CD4-positive, alpha-beta T cell treated with Interleukin-4 for 4 hours (primary cell): ENCODE measurements around the gene MEGF11.
A peak's percentile ranks its signal among the peaks of the same experiment; 100 is the strongest.

Source experiments
- DNase-seq: peaks from one replicate; pipeline ENCODE4 v3.0.0-alpha.2; 2020

The MEGF11 gene

GRCh38 chr15:66108483-66109265 is 144.9 kb downstream of the MEGF11 start:
- no peak for DNase-seq

- no peak for DNase-seq
Measured at GRCh38 chr15:66107070-66107469, 146.5 kb downstream of the MEGF11 start.

DNA sequence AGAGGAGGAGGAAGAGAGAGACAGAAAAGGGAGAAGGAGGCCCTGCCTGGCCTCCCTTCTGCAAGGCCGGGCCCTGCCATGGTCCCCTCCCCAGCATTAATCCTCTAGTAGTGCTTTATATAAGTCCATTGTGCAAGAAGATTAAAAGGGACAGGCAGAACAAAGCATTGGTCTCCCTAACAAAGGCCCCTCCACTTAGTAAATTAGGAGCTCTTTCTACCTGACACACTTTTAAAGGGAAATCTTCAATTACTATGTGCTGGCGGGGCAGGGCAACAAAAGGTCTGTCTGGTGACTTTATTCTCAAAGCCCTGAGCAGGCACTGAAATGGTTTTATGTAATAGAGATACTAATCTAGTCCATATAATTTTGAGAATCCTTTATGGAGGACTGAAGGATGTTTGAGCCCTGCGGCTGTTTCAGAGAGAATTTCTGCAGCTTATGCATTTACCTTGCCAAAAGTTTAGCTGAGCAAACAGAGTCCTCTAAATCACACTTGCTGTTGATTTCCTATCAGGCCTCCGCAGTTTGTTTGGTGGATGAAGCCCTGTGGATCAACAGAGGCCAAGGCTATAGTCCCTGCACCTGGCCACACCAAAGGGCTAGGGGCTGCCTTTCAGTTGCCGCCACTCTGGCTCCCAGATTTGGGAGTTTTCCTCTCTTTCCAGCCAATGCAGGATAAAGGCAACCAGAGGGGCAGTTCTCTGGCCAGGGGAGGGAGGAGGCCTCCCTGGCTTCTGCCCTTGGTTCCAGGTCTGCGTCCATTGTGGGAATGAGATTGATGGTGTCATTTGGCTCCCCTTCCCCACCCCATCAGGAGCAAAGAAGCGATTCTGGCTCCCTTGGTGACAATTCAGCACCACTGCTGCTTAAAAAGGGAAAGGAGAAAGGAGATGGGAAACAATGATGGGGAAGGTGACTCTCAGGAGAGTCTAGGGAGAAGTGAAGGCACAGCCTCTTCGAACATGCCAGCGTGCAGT is 148.0 kb downstream of the MEGF11 start:
- DNase-seq = no peak

- no peak for DNase-seq
Measured at GRCh38 chr15:66103293-66103590, 150.3 kb downstream of the MEGF11 start.

- DNase-seq = no peak
Measured at GRCh38 chr15:66102563-66103292, 150.8 kb downstream of the MEGF11 start.

- DNase-seq = no peak
Measured at GRCh38 chr15:66101715-66102395, 151.7 kb downstream of the MEGF11 start.

GRCh38 chr15:66100761-66101160 is 152.8 kb downstream of the MEGF11 start:
- DNase-seq = no peak

DNA sequence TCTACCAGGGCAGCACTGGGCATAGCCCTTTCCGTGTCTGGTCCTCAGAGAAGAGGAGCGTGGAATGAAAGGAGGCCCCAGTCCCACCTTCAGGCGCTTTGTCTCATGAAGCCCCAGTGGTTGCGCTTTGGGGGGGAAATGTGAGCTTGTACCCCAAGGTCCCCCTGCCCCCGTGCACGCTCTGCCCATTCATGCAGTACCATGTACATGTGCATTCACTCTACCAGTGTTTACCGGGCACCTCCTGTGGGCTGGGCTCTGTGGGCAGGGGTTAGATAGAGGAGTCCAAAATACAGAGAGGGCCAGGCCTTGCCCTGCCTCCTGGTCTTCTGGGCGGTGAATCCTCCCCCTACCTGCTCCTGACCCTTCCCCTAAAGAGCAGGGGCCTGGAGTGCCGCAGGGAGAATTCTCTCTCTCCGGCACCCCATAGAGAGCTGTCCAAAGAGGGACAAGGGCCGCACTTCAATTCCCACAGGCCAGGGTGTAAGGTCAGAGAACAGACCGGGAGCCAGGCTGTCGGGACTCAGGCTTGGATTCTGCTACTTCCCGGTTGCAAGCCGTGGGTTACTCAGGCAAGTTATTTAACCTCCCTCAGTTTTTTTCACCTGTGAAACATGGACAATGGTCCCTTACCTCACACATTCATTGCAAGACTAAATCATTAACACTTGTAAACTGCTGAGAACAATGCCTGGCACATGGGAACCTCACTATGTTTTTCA is 153.4 kb downstream of the MEGF11 start:
- no peak for DNase-seq

DNA sequence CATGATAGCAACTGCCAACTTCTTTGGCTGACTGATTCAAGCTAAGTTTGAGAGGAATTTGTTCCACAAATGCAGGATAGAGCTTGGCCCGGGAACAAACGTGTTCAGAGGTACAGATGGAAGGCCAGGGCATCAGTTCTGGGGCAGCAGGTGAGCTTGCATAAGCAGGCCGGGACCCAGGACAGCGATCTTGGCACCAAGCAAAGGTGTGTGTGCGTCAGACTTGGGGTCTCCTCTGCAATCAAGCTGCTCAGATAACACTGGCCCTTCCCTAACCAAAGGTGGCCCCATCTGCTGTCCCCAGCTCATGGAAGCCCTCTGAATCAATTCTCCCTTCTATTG is 155.6 kb downstream of the MEGF11 start:
- DNase-seq = no peak

DNA sequence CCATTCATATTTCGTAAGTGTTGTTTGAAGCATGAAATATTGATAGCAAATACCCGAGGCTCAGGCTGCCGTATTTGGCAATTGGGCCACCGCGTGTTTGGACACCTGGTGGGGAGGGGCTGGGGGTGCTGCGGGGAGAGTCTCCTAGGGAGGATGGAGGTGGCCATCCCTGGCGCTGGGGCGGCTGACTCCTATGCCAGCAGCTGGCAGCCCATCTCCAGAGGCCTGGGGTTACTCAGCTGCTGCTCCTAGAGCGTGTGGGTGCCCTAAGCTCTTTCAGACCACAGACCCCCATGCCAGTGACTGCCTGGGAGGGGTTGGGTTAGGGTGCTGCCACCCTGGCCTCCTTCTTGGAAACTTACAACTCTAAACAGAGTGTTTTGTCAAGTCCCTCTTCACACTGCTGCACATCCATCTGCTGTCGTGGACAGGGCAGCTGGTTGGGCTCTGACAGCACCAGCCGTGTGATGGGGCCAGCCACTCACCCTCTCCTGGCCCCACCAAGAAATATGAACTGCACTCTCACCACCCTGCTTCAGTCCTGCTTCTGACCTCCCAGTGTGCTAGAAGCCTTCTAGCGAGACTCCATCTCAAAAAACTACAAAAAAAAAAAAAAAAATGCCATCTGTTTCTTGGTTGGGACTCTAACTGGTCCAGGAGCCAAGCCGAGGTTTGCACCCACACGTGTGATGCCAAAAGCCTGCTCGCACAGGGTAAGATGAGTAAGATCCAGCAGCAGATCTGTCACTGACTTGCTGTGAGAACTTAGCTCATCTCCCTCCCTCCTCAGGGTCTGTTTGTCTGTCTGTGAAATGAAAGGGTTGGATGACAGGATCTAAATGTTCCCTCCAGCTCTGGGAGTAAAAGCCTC is 156.2 kb downstream of the MEGF11 start:
- no peak for DNase-seq

- DNase-seq = no peak
Measured at GRCh38 chr15:66096688-66097058, 156.9 kb downstream of the MEGF11 start.

DNA sequence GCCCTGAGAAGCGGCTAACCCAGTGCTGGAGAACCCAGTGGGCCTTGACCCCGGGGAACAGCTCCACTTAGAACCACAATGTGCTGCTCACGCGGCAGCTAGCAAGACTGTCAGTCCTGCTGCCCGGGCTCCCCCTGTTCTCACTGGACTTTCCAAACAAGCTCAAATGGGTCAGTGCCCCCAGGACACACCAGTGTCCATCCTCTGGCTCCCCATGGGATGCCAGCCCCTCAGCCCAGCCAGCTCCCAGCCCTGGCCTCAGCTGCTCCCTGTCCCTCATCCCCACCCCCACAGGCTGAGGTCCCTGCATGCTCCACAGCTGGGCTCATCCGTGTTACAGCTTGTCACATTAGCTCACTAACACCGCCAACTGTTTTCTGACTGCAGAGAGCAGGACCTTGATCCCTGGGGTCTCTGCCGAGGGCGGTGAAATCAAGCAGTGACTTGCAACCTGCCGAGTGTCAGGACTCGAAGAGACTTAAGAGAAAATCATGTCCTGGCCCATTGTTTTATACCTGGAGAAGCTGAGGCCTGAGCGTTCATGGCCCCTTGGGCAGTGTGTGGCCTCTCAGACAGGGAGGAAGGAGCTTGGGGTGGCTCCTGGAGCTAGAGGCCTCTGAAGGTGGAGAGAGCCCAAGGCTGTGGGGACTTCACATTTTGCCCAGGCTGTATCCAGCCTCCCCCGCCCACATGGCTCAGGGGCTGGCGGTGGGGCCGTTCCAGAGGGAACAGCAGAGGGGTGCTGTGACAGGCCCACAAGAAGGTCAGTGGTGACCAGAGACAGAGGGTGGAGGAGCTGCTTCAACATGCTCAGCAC is 157.5 kb downstream of the MEGF11 start:
- DNase-seq = no peak

- DNase-seq = no peak
Measured at GRCh38 chr15:66094331-66094730, 159.2 kb downstream of the MEGF11 start.

- no peak for DNase-seq
Measured at GRCh38 chr15:66092053-66093016, 161.2 kb downstream of the MEGF11 start.

DNA sequence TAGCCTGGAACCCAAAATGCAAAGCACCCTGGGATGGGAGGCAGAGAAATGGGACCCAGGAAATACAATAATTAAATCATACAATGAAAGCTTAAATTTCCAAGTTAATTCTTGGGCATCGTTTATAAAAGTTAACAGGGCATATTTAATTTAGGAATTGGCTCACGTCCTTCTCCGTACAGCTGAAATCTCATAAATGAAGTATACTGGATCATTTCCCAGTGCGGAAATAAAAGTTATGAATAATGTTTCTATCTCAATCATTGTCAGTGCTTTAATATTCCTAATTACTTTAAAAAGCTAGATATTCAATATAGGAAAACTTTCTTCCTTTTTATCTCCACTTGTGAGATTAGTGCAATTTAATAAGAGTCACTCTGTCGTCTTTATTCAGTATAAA is 164.0 kb downstream of the MEGF11 start:
- no peak for DNase-seq

- DNase-seq = no peak
Measured at GRCh38 chr15:66089049-66089448, 164.5 kb downstream of the MEGF11 start.

- DNase-seq = peak; percentile 10
Measured at GRCh38 chr15:66085128-66085527, 168.4 kb downstream of the MEGF11 start.

DNA sequence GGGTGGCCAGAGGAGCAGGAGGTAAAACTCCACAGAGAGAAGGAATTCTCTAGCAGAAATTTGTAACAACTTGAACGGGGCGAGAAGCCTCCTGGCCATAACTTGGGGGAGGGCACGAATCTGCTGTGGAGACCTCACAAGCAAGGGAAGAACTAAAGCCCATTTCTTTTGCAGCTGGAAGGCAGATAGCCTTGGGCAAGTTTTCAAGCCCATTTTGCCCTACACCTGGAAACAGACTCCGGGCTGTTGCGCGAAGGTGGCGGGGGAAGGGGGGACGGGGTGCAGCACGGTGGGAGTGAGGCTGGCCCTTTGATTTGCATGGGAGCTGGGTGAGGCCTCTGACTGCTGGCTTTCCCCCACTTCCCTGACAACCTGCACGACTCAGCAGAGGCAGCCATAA is 168.8 kb downstream of the MEGF11 start:
- no peak for DNase-seq
